HEK293T (cell line): Measurements from ENCODE around the gene TMPRSS9.

Experiments
- ELF4 ChIP-seq: fragments of 450-650 bp; IDR thresholded peaks from 2 replicates; pipeline ENCODE4 v1.6.1; 2017; ENCODE audit warnings: antibody characterized with exemption
- FOXA1 ChIP-seq: fragments of 450-650 bp; IDR thresholded peaks from 2 replicates; pipeline ENCODE4 v1.6.1; 2016; ENCODE audit warnings: mild to moderate bottlenecking
- FOXM1 ChIP-seq: fragments of 450-650 bp; IDR thresholded peaks from 2 replicates; pipeline ENCODE4 v1.6.1; 2017; ENCODE audit warnings: mild to moderate bottlenecking, borderline replicate concordance
- L3MBTL2 ChIP-seq: fragments of 450-650 bp; conservative IDR thresholded peaks from 2 replicates; pipeline ENCODE4 v1.6.1; 2016; ENCODE audit warnings: mild to moderate bottlenecking
- SP1 ChIP-seq: fragments of 450-650 bp; IDR thresholded peaks from 2 replicates; pipeline ENCODE4 v1.6.1; 2017

GRCh38 chr19:2457394-2458037, 97.5 kb downstream of the TMPRSS9 start:
- no peak for TF ChIP-seq SP1
- no peak for TF ChIP-seq L3MBTL2
- TF ChIP-seq FOXM1, result no peak
- TF ChIP-seq ELF4, result no peak
- no peak for TF ChIP-seq FOXA1
